DND-41 (cell line): ENCODE measurements around the gene NCAPH2.

Source experiments
- ATAC-seq: fragments of 200-7000 bp; cut with Tn5 transposase; 3 replicates; pipeline ENCODE4 v1.9.1; 2021; ENCODE audit warnings: low read depth; ENCODE audit not compliant: insufficient read depth
- DNase-seq: peaks from one replicate; pipeline ENCODE4 v3.0.0-alpha.2; 2020
- H2AFZ ChIP-seq: 2 replicates; pipeline ENCODE4 v1.6.0; 2012; ENCODE audit warnings: low read depth, low read length
- H3K27ac ChIP-seq: 2 replicates; pipeline ENCODE4 v1.5.1; 2012; ENCODE audit warnings: low read length, inconsistent platforms
- H3K27me3 ChIP-seq: fragments of 200-600 bp; sonication (generic); 2 replicates; pipeline ENCODE4 v1.6.0; 2012; ENCODE audit warnings: low read length, mild to moderate bottlenecking, inconsistent platforms; ENCODE audit not compliant: insufficient read depth, poor library complexity
- H3K36me3 ChIP-seq: 2 replicates; pipeline ENCODE4 v1.5.1; 2012; ENCODE audit warnings: low read length, inconsistent platforms; ENCODE audit not compliant: insufficient read depth
- H3K4me1 ChIP-seq: 2 replicates; pipeline ENCODE4 v1.5.1; 2012; ENCODE audit warnings: mild to moderate bottlenecking, low read length; ENCODE audit not compliant: insufficient read depth
- H3K4me2 ChIP-seq: 2 replicates; pipeline ENCODE4 v1.6.0; 2012; ENCODE audit warnings: mild to moderate bottlenecking, moderate library complexity, low read length, inconsistent platforms; ENCODE audit not compliant: insufficient read depth
- H3K4me3 ChIP-seq, 2 experiments: fragments of 200-600 bp in 1 of 2; shearing (Covaris generic) in 1 of 2; 2 replicates each; pipeline ENCODE4 v1.5.1; 2012 to 2016; ENCODE audit warnings: inconsistent platforms in 2 of 2, low read length in 2 of 2, mild to moderate bottlenecking in 2 of 2, low read depth in 1 of 2, moderate library complexity in 1 of 2
- H3K79me2 ChIP-seq: 2 replicates; pipeline ENCODE4 v1.6.0; 2012; ENCODE audit warnings: low read length, inconsistent platforms; ENCODE audit not compliant: insufficient read depth
- H3K9ac ChIP-seq: 2 replicates; pipeline ENCODE4 v1.6.0; 2012; ENCODE audit warnings: low read depth, mild to moderate bottlenecking, inconsistent platforms, low read length, moderate library complexity
- H3K9me3 ChIP-seq: 2 replicates; pipeline ENCODE4 v1.5.1; 2012; ENCODE audit warnings: low read length, moderate library complexity, mild to moderate bottlenecking, inconsistent platforms; ENCODE audit not compliant: insufficient read depth, severe bottlenecking
- H4K20me1 ChIP-seq: 2 replicates; pipeline ENCODE4 v1.6.0; 2012; ENCODE audit warnings: low read length; ENCODE audit not compliant: insufficient read depth
- CTCF ChIP-seq: IDR thresholded peaks from 2 replicates; pipeline ENCODE4 v1.5.1; 2012; ENCODE audit warnings: borderline replicate concordance, low read length, moderate library complexity, mild to moderate bottlenecking; ENCODE audit not compliant: poor library complexity, severe bottlenecking; ENCODE audit errors: extremely low read depth
- EZH2 ChIP-seq: IDR thresholded peaks from 3 replicates; pipeline ENCODE4 v1.6.1; 2012; ENCODE audit warnings: borderline replicate concordance, low read depth, mild to moderate bottlenecking, moderate library complexity, low read length, inconsistent platforms; ENCODE audit not compliant: severe bottlenecking

Gene NCAPH2

GRCh38 chr22:50502628-50503474 is 5.2 kb upstream of the NCAPH2 start:
- Histone ChIP-seq H3K4me3 (no peak overlapping the region), H3K27ac (no peak overlapping the region), H3K36me3 (peaks cover 42% of the 10 kb centered on the region), H3K9ac (no peak overlapping the region), H3K4me1 (peaks cover 27% of the 10 kb centered on the region), H3K4me2 (no peak overlapping the region), H3K9me3 (no peaks in the 10 kb centered on the region), H4K20me1 (peaks cover 13% of the 10 kb centered on the region), H3K79me2 (peaks cover 30% of the 10 kb centered on the region), H2AFZ (no peak overlapping the region), H3K27me3 (no peaks in the 10 kb centered on the region)
- TF ChIP-seq EZH2 (no peak), CTCF (no peak)
- no peak for DNase-seq
- no peak for ATAC-seq

DNA sequence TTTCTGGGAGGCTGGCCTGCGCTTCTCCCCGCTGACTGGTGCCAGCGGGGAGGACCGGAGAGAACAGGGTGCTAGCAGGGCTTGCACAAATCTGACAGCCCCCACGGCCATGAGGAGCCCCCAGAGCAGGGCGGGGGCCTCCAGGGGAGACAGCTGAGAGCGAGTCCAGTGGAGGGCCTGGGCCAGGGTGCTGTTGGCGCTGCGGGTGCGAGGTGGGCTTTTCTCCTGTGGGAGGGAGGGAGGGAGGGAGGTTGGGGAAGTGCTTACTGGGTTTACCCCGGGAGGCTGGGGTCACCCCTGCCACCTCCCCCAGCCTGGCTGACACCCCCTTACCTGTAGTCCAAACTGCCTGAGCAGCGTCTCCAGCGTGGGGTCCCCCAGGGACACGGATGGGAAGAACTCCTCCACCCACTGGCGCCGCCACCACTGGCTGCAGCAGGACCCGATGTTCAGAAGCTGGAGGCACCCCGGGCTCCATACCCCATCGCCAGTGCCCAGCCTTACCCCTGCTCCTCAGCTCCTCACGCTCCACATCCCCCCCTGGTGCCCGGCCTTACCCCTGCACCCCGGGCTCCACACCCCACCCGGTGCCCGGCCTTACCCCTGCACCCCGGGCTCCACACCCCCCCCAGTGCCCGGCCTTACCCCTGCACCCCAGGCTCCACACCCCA is 4.4 kb upstream of the NCAPH2 start:
- no peaks in the 10 kb centered on the region for H3K9me3 ChIP-seq
- H4K20me1 ChIP-seq: peaks cover 14% of the 10 kb centered on the region
- ATAC-seq (no peak), DNase-seq (peak; percentile 35)
- H2AFZ ChIP-seq: no peak overlapping the region
- no peak overlapping the region for H3K4me3 ChIP-seq
- H3K4me2 ChIP-seq: no peak overlapping the region
- no peak overlapping the region for H3K9ac ChIP-seq
- no peaks in the 10 kb centered on the region for H3K27me3 ChIP-seq
- H3K36me3 ChIP-seq: peaks cover 42% of the 10 kb centered on the region
- peak; percentile 16 for TF ChIP-seq CTCF
- TF ChIP-seq EZH2: no peak
- peaks cover 36% of the 10 kb centered on the region for H3K79me2 ChIP-seq
- no peak overlapping the region for H3K27ac ChIP-seq
- peaks cover 27% of the 10 kb centered on the region for H3K4me1 ChIP-seq

GRCh38 chr22:50504369-50505211 is 3.4 kb upstream of the NCAPH2 start:
- Histone ChIP-seq H3K4me2 (peak overlapping the region; percentile 99), H3K36me3 (peaks cover 42% of the 10 kb centered on the region), H4K20me1 (peaks cover 23% of the 10 kb centered on the region), H3K79me2 (peaks cover 45% of the 10 kb centered on the region), H3K27me3 (no peaks in the 10 kb centered on the region), H3K4me1 (peaks cover 36% of the 10 kb centered on the region), H3K27ac (peak overlapping the region; percentile 65), H3K9ac (peak overlapping the region; percentile 87; the same call in 1 of the 2 replicates), H3K4me3 (no peak overlapping the region), H2AFZ (no peak overlapping the region), H3K9me3 (no peaks in the 10 kb centered on the region)
- DNase-seq (peak; percentile 46), ATAC-seq (no peak)
- TF ChIP-seq CTCF (no peak), EZH2 (no peak)
